HG03025 (cell line): ENCODE data around the gene TDRD5.

Source experiments
- ATAC-seq: cut with Tn5 transposase; IDR thresholded peaks from one replicate; pipeline ENCODE4 v1.9.1; 2021; ENCODE audit warnings: mild to moderate bottlenecking, moderate library complexity; ENCODE audit not compliant: unreplicated experiment, low FRiP score

TDRD5 gene

GRCh38 chr1:179591592-179592580, at the start of gene TDRD5:
TDRD5 (plus strand) TSS chr1:179591832; CDS start chr1:179592616, 784 bp downstream.
- no peak for ATAC-seq

DNA sequence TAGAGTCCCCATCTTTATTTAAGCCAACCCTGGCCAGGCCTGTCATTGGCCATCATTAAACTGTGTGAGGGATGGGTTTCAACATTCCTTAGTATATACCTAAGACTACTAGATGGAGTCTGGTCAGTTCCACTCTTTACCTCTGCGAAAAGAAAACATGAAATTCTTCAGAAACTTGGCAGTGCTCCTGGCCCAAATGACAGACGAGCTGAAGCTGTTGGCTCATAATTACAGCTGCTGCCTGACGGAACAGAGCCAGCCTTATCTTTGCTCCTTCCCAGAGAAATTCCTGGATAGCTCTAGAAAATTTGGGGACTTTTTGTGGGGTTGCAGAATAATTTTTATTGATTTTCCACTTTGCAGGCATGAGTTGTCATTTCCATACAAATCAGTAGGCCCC, 46.3 kb upstream of the TDRD5 start:
- ATAC-seq = no peak

- no peak for ATAC-seq
Observed at GRCh38 chr1:179547021-179547535, 44.6 kb upstream of the TDRD5 start.

GRCh38 chr1:179548666-179549367, 42.8 kb upstream of the TDRD5 start:
- ATAC-seq = no peak

GRCh38 chr1:179549368-179549700, 42.3 kb upstream of the TDRD5 start:
- ATAC-seq = no peak

GRCh38 chr1:179550746-179551682, 40.6 kb upstream of the TDRD5 start:
- ATAC-seq = no peak

- ATAC-seq = no peak
Observed at GRCh38 chr1:179554427-179554826, 37.2 kb upstream of the TDRD5 start.

- no peak for ATAC-seq
Observed at GRCh38 chr1:179558078-179558477, 33.6 kb upstream of the TDRD5 start.

GRCh38 chr1:179575497-179576314, 15.9 kb upstream of the TDRD5 start, which contains the start of gene NPHS2:
NPHS2 (minus strand) TSS chr1:179575948; CDS start chr1:179575864, 84 bp downstream.
- ATAC-seq = no peak

DNA sequence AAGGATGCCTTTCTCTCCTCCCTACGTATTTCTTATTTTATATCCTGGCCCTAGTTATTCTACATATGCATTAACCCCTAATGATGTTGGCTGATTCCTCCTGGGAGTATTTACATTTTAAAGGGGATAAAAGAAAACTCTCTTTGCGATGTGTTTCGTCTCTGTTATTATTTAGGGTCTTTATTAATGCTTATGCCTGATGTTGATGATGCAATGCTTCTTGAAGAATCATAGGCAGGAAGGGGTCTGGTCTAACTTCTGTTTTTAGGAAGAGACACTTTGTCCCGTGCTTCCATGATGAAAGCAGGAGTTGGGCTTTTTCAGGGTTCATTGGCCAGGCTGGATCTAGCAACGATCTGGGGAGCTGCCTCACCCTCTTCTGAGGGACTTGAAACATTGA, 15.1 kb upstream of the TDRD5 start:
- no peak for ATAC-seq

GRCh38 chr1:179583771-179584320, 7.8 kb upstream of the TDRD5 start:
- ATAC-seq = no peak

DNA sequence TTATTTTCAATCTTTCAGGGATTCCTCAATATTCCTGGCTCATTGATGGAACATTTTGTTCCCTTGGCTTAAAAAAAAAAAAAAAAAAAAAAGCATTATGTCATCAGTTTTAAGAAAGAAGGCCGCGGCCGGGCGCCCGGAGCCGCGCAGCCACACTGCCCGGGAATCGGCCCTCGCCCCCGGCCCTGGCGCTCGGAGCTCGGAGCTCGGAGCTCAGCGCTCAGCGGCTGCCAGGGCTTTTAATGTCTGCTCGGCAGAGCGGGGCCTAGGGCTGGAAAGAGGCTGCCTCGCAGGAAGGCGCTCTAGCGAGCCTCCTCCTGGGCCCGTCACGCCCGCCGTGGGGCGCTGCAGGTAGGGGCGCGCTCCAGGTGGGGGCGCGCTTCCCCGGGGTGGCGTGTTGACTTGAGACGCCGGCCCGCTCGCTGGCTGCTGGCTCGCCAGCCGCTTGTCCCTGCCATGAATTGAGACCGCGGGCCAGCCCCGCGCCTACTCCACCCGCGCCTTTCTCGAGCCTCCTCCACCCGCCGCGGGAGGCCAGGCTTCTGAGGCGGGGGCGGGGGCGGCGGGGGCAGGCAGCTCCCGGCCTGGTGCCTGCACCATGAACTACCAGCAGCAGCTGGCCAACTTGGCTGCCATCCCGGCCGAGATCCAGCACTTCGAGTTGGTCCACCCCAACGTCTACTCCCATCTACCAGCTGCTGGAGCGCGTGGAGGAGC, 5.4 kb upstream of the TDRD5 start:
- no peak for ATAC-seq

DNA sequence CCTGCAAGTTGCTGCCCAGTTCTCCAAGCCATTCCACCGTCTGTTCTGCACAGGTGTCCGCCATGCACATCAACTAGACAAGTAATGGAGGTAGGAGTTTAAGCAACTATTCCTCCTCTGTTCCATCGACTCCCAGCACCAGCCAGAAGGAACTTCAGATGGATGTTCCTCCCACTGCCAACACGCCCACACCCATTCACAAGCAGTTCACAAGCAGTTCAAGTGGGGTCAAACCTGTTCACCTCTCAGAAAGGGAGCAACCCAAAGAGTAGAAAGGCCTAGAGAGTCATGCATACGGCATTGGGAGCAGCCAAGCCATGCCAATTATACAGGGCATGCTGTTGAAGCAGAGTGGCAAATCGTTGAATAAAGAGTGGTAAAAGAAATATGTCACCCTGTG, 4.3 kb upstream of the TDRD5 start:
- ATAC-seq = no peak

DNA sequence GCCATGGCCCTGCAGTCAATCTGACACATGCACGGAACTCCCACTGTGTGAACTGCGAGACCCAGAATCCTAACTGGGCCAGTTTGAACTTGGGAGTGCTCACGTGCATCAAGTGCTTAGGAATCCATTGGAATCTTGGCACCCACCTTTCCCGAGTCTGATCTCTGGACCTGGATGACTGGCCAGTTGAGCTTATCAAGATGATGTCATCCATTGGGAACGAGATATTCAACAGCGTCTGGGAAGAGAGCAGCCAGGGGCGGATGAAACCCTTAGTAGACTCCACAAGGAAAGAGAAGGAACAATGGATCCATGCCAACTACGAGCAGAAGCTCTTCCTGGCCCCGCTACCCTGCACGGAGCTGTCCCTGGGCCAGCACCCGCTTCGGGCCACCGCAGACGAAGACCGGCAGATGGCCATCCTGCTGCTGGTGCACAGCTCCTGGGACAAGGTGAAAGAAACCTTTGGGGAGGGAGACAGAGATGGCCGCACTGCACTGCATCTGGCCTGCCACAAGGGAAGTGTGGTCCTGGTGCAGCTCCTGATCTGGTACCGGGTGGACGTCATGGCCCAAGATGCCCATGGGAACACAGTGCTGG, 3.1 kb upstream of the TDRD5 start:
- no peak for ATAC-seq

- no peak for ATAC-seq
Observed at GRCh38 chr1:179589509-179589908, 2.1 kb upstream of the TDRD5 start.

GRCh38 chr1:179590671-179591070, 961 bp upstream of the TDRD5 start:
- ATAC-seq = no peak

DNA sequence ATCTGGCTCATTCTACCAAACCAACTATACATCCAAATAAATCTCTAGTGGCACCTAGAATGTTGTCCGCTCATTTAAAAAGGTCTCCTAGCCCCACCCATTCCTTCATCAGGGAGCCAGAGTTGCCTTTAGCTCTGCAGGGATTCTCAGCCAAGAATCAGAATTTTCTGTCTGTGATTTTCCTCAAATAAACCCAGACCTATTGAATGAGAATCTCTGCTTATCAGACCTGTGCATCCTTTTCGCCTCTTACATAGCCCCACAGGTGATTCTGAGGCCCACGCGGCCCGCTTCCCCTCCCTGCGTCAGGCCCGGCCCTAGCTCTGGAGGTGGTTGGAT, 410 bp upstream of the TDRD5 start:
- ATAC-seq = no peak

DNA sequence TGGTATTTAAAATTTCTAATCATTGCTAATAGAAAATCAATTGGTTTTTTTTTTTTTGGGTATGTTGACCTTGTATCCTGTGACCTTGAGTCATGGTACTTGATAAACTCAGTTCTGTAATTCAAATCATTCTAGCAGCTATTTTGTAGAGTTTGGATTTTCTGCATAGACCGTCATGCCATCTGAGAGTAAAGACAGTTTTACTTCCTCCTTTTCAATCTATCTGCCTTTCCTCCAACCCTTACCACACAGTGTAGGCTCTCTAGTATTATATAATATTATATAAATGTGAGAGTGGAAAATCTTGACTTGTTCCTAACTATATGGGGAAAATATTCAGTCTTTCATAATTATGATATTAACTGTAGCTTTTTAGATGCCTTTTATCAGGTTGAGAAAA, 7.0 kb downstream of the TDRD5 start:
- ATAC-seq = no peak
